ENCODE results near the gene SKIC8.
"Not testable (repeated sequence)": the region's sequence is repeated elsewhere in the genome, so short reads cannot be mapped to it uniquely, and the experiment has no call there.

Gene SKIC8

GRCh38 chr15:78259232-78259631, 40.2 kb downstream of the SKIC8 start:
- no peak for DNase-seq (ENCODE audit: low spot score in 2 of 2)
- Mint-ChIP-seq H3K9me3 (no peaks in the 10 kb centered on the region), H3K36me3 (no peaks in the 10 kb centered on the region), H3K4me1 (no peaks in the 10 kb centered on the region), H3K27ac (no peak overlapping the region), H3K4me3 (no peak overlapping the region)
- no peak for ATAC-seq

- no peaks in the 10 kb centered on the region for H3K9me3 Mint-ChIP-seq
- no peak for ATAC-seq
- no peak overlapping the region for H3K27ac Mint-ChIP-seq
- no peak overlapping the region for H3K4me3 Mint-ChIP-seq
- no peaks in the 10 kb centered on the region for H3K36me3 Mint-ChIP-seq
- H3K4me1 Mint-ChIP-seq = no peaks in the 10 kb centered on the region
- no peak for DNase-seq (ENCODE audit: low spot score in 2 of 2)
Observed at GRCh38 chr15:78257681-78258080, 41.7 kb downstream of the SKIC8 start.

GRCh38 chr15:78256044-78256437, 43.4 kb downstream of the SKIC8 start:
- no peak overlapping the region for H3K27ac Mint-ChIP-seq
- no peak for ATAC-seq
- no peak for DNase-seq (ENCODE audit: low spot score in 2 of 2)
- no peak overlapping the region for H3K4me3 Mint-ChIP-seq
- H3K36me3 Mint-ChIP-seq = no peaks in the 10 kb centered on the region
- H3K4me1 Mint-ChIP-seq = no peaks in the 10 kb centered on the region
- no peaks in the 10 kb centered on the region for H3K9me3 Mint-ChIP-seq

- H3K36me3 Mint-ChIP-seq = no peaks in the 10 kb centered on the region
Observed at GRCh38 chr15:78255421-78256043, 43.9 kb downstream of the SKIC8 start.

GRCh38 chr15:78251136-78251535, 48.3 kb downstream of the SKIC8 start:
- Mint-ChIP-seq H3K4me3 (no peak overlapping the region), H3K27ac (no peak overlapping the region), H3K9me3 (no peaks in the 10 kb centered on the region), H3K36me3 (no peaks in the 10 kb centered on the region), H3K4me1 (no peaks in the 10 kb centered on the region)
- DNase-seq (ENCODE audit: low spot score in 2 of 2) = no peak
- ATAC-seq = no peak

More at GRCh38 chr15:78255421-78256043, 43.9 kb downstream of the SKIC8 start:
- no peaks in the 10 kb centered on the region for H3K4me1 Mint-ChIP-seq
- no peak overlapping the region for H3K4me3 Mint-ChIP-seq
- no peaks in the 10 kb centered on the region for H3K9me3 Mint-ChIP-seq
- DNase-seq (ENCODE audit: low spot score in 2 of 2) = no peak
- no peak overlapping the region for H3K27ac Mint-ChIP-seq
- no peak for ATAC-seq

- H3K4me1 Mint-ChIP-seq = no peaks in the 10 kb centered on the region
- no peak overlapping the region for H3K27ac Mint-ChIP-seq
- ATAC-seq (no peak), DNase-seq (ENCODE audit: low spot score in 2 of 2) (no peak)
- no peaks in the 10 kb centered on the region for H3K36me3 Mint-ChIP-seq
- no peak overlapping the region for H3K4me3 Mint-ChIP-seq
- H3K9me3 Mint-ChIP-seq = no peaks in the 10 kb centered on the region
Observed at GRCh38 chr15:78249131-78249530, 50.3 kb downstream of the SKIC8 start.

GRCh38 chr15:78247911-78248310, 51.5 kb downstream of the SKIC8 start:
- Mint-ChIP-seq H3K27ac (no peak overlapping the region), H3K4me3 (no peak overlapping the region), H3K4me1 (no peaks in the 10 kb centered on the region), H3K36me3 (no peaks in the 10 kb centered on the region), H3K9me3 (no peaks in the 10 kb centered on the region)
- no peak for DNase-seq (ENCODE audit: low spot score in 2 of 2)
- ATAC-seq = no peak

GRCh38 chr15:78245976-78246620, 53.3 kb downstream of the SKIC8 start:
- H3K27ac Mint-ChIP-seq; H3K4me3 Mint-ChIP-seq; ATAC-seq; DNase-seq (ENCODE audit: low spot score in 2 of 2); H3K4me1 Mint-ChIP-seq; H3K9me3 Mint-ChIP-seq; H3K36me3 Mint-ChIP-seq: not testable (repeated sequence)

- not testable (repeated sequence) for H3K9me3 Mint-ChIP-seq; H3K36me3 Mint-ChIP-seq; ATAC-seq; DNase-seq (ENCODE audit: low spot score in 2 of 2); H3K4me3 Mint-ChIP-seq; H3K4me1 Mint-ChIP-seq; H3K27ac Mint-ChIP-seq
Observed at GRCh38 chr15:78245392-78245791, 54.0 kb downstream of the SKIC8 start.

GRCh38 chr15:78244893-78245292, 54.5 kb downstream of the SKIC8 start:
- Mint-ChIP-seq H3K4me3 (no peak overlapping the region), H3K36me3 (no peaks in the 10 kb centered on the region), H3K4me1 (no peaks in the 10 kb centered on the region), H3K27ac (peak overlapping the region; percentile 12), H3K9me3 (no peaks in the 10 kb centered on the region)
- no peak for ATAC-seq
- DNase-seq (ENCODE audit: low spot score in 2 of 2) = no peak

GRCh38 chr15:78244101-78244500, 55.3 kb downstream of the SKIC8 start:
- ATAC-seq (no peak), DNase-seq (ENCODE audit: low spot score in 2 of 2) (no peak)
- Mint-ChIP-seq H3K4me1 (no peaks in the 10 kb centered on the region), H3K27ac (no peak overlapping the region), H3K36me3 (no peaks in the 10 kb centered on the region), H3K9me3 (no peaks in the 10 kb centered on the region), H3K4me3 (no peak overlapping the region)

- DNase-seq (ENCODE audit: low spot score in 2 of 2) (no peak), ATAC-seq (no peak)
- H3K27ac Mint-ChIP-seq = no peak overlapping the region
- no peaks in the 10 kb centered on the region for H3K4me1 Mint-ChIP-seq
- no peak overlapping the region for H3K4me3 Mint-ChIP-seq
- no peaks in the 10 kb centered on the region for H3K9me3 Mint-ChIP-seq
- no peaks in the 10 kb centered on the region for H3K36me3 Mint-ChIP-seq
Observed at GRCh38 chr15:78243491-78243941, 55.9 kb downstream of the SKIC8 start.

- no peaks in the 10 kb centered on the region for H3K4me1 Mint-ChIP-seq
- no peaks in the 10 kb centered on the region for H3K36me3 Mint-ChIP-seq
- H3K27ac Mint-ChIP-seq = no peak overlapping the region
- DNase-seq (ENCODE audit: low spot score in 2 of 2) = no peak
- no peak for ATAC-seq
- H3K4me3 Mint-ChIP-seq = no peak overlapping the region
- H3K9me3 Mint-ChIP-seq = no peaks in the 10 kb centered on the region
Observed at GRCh38 chr15:78243058-78243457, 56.4 kb downstream of the SKIC8 start.

GRCh38 chr15:78242128-78242527, 57.3 kb downstream of the SKIC8 start:
- Mint-ChIP-seq H3K4me3 (no peak overlapping the region), H3K36me3 (no peaks in the 10 kb centered on the region), H3K9me3 (no peaks in the 10 kb centered on the region), H3K4me1 (no peaks in the 10 kb centered on the region), H3K27ac (no peak overlapping the region)
- ATAC-seq (peak; percentile 36), DNase-seq (ENCODE audit: low spot score in 2 of 2) (peak in 1 of 2 donors; percentile 61)

GRCh38 chr15:78241017-78241416, 58.4 kb downstream of the SKIC8 start:
- Mint-ChIP-seq H3K4me3 (no peak overlapping the region), H3K4me1 (no peaks in the 10 kb centered on the region), H3K36me3 (no peaks in the 10 kb centered on the region), H3K27ac (no peak overlapping the region), H3K9me3 (no peaks in the 10 kb centered on the region)
- ATAC-seq (peak; percentile 92), DNase-seq (ENCODE audit: low spot score in 2 of 2) (peak; percentile 80 to 94)

- H3K4me3 Mint-ChIP-seq = no peak overlapping the region
- no peaks in the 10 kb centered on the region for H3K9me3 Mint-ChIP-seq
- ATAC-seq (no peak), DNase-seq (ENCODE audit: low spot score in 2 of 2) (no peak)
- no peaks in the 10 kb centered on the region for H3K4me1 Mint-ChIP-seq
- no peaks in the 10 kb centered on the region for H3K36me3 Mint-ChIP-seq
- no peak overlapping the region for H3K27ac Mint-ChIP-seq
Observed at GRCh38 chr15:78239811-78240210, 59.6 kb downstream of the SKIC8 start.

All from stimulated activated effector memory CD8-positive, alpha-beta T cell treated with anti-CD3 and anti-CD28 coated beads, Interleukin-12 subunit alpha, Interleukin-12 subunit beta, amount 100 ng/mL, for 72 hours (primary cell).